Measurements from ENCODE around the gene ACADS. TPM values are rescaled to one million over a fixed set of nuclear protein-coding genes. Genes with fewer than 3 reads are reported as not detected.
A peak's percentile ranks its signal among the peaks of the same experiment; 100 is the strongest.

ACADS gene
- total RNA-seq, 4 donors from 2014 or later: 11.3 to 30.9 (median 19.6) TPM

- Histone ChIP-seq H3K4me3 (no peak overlapping the region), H3K27me3 (no peaks in the 10 kb centered on the region), H3K9me3 (no peaks in the 10 kb centered on the region), H3K36me3 (peaks cover 4 to 56% (median 6%) of the 10 kb centered on the region in 3 donors), H3K27ac (no peak overlapping the region), H3K4me1 (peaks cover 0 to 34% (median 0%) of the 10 kb centered on the region in 3 donors)
- intact Hi-C loops (cut with DNase I): no loop called here
- TF ChIP-seq POLR2A (IDR thresholded peaks at IDR 0.05) (no peak), CTCF (IDR thresholded peaks at IDR 0.05) (no peak)
- no peak for DNase-seq
- WGBS, 2 donors: 81 to 84% methylated on average over 9 to 27 of the region's 27 CpGs
Measured at GRCh38 chr12:120759591-120760348, 34.1 kb downstream of the ACADS start.

DNA sequence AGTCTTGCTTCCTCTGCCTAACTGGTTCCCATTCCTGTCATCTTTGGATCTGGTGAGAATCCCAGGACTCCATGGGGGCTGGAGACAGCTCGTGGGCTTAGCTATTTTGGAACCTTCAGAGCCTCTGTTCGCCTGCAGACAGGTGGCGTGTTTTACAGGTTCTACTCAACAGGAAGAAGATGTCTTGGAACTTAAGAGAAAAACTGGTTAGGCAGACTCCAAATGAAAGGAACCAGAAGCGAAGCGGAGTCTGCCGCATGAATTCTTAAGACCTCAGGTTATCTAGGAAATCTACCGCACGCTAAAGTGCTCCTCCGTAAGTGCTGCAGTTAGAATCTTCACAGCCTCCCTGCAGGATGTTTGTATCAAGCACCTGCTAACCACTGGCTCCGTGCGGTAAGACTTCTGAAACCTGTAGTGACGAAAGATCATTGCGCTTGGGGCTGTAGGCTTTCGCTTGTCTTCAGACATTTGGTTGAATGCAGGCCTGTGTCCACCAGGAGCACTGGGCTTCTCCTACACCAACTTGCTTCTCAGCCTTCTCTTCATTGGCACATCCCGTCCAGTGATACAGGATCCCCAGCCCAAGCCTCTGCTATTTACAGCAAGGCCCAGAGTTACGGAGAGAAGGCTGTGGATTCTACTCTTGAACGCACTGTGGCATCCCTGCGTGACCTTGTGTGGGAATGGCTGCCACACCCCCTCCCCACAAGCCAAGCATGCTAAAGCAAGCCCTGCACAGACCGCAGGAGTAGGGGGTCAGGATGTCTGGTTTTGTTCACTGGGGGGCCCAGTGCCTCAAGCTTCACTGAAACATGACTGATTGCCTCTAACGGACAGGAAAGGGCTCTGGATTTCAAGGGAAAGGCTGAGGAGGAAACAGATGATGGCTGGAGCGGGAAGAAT is 35.0 kb downstream of the ACADS start:
- TF ChIP-seq CTCF (IDR thresholded peaks at IDR 0.05): no peak
- no peak for TF ChIP-seq POLR2A (IDR thresholded peaks at IDR 0.05)
- peak overlapping the region in 3 of 4 donors; percentile 23 to 74 (median 67) for H3K27ac ChIP-seq
- no peaks in the 10 kb centered on the region for H3K27me3 ChIP-seq
- intact Hi-C loops (cut with DNase I): no loop called here
- H3K4me1 ChIP-seq: peaks cover 0 to 34% (median 0%) of the 10 kb centered on the region in 3 donors
- no peak overlapping the region for H3K4me3 ChIP-seq
- peaks cover 11 to 64% (median 11%) of the 10 kb centered on the region in 3 donors for H3K36me3 ChIP-seq
- H3K9me3 ChIP-seq: no peaks in the 10 kb centered on the region
- no peak for DNase-seq
- 87 to 90% methylated on average over 18 to 21 of the region's 21 CpGs for WGBS, 2 donors

- WGBS, 2 donors: 42 to 45% methylated on average over 9 of the region's 9 CpGs
- DNase-seq: no peak
Measured at GRCh38 chr12:120761519-120761934, 35.9 kb downstream of the ACADS start.

DNA sequence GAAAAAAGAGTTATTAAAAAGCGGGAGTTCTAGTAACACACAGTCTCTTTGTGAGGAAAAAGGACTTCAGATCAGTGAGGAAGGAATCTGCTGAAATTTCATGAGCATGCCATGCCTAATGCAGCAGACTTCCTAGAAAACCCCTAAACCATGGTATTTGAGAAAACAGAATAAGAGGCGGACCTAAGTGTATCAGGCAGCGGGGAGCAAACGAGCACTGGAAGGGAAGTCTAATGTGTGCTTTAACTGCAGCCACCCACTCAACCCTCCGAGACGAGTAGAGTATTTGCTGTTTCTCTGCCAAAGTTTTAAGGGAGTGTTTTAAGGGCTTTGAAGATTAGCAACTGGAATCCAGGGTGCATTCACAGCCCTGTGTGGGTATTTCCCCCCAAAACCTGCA is 36.5 kb downstream of the ACADS start:
- no peak for TF ChIP-seq POLR2A (IDR thresholded peaks at IDR 0.05)
- no peak for TF ChIP-seq CTCF (IDR thresholded peaks at IDR 0.05)
- H3K4me3 ChIP-seq: no peak overlapping the region
- peaks cover 18 to 79% (median 19%) of the 10 kb centered on the region in 3 donors for H3K36me3 ChIP-seq
- H3K4me1 ChIP-seq: peaks cover 0 to 34% (median 0%) of the 10 kb centered on the region in 3 donors
- WGBS, 2 donors: 49 to 62% methylated on average over 6 of the region's 6 CpGs
- H3K9me3 ChIP-seq: no peaks in the 10 kb centered on the region
- intact Hi-C loops (cut with DNase I): no loop called here
- no peaks in the 10 kb centered on the region for H3K27me3 ChIP-seq
- peak overlapping the region; percentile 23 to 74 (median 58) for H3K27ac ChIP-seq
- DNase-seq: no peak

More at GRCh38 chr12:120761519-120761934, 35.9 kb downstream of the ACADS start:
- Histone ChIP-seq H3K4me1 (peaks cover 0 to 34% (median 0%) of the 10 kb centered on the region in 3 donors), H3K27ac (peak overlapping the region; percentile 23 to 74 (median 58)), H3K27me3 (no peaks in the 10 kb centered on the region), H3K9me3 (no peaks in the 10 kb centered on the region), H3K4me3 (no peak overlapping the region), H3K36me3 (peaks cover 14 to 73% (median 15%) of the 10 kb centered on the region in 3 donors)
- intact Hi-C loops (cut with DNase I): no loop called here
- TF ChIP-seq POLR2A (IDR thresholded peaks at IDR 0.05): no peak
- no peak for TF ChIP-seq CTCF (IDR thresholded peaks at IDR 0.05)
